HCT116 (cell line): ENCODE data around the gene MANSC4. TPM values are rescaled to one million over a fixed set of nuclear protein-coding genes. Genes with fewer than 3 reads are reported as not detected.

Experiments used
- ATAC-seq: fragments of 200-7000 bp; cut with Tn5 transposase; 2 replicates; pipeline ENCODE4 v1.9.1; 2020; ENCODE audit warnings: mild to moderate bottlenecking, moderate library complexity
- BruUV-seq: library from RNA; stranded (reverse); fragments of 400-500 nt; replicated peaks from 2 replicates; lab custom pipeline; 2021; lab: Mats Ljungman, UMichigan
- CTCF ChIA-PET: fragments of 300-600 bp; sonication (Branson Sonifier 250); formaldehyde crosslinking; loops from one replicate; lab custom pipeline; 2021; ENCODE audit warnings: antibody characterized with exemption; lab: Charles Lee
- POLR2A ChIA-PET: fragments of 300-600, 350-600 bp; sonication (Branson Sonifier 250); formaldehyde crosslinking; loops from one replicate; lab custom pipeline; 2021; ENCODE audit warnings: antibody characterized with exemption; lab: Charles Lee
- RAD21 ChIA-PET, 2 experiments: fragments of 300-600 bp; sonication (Branson Sonifier 250); formaldehyde crosslinking; loops; one replicate each; lab custom pipeline; 2023; ENCODE audit warnings: low total read pairs in 2 of 2; ENCODE audit not compliant: uncharacterized antibody in 2 of 2, unreplicated experiment in 2 of 2, low non-redundant PET in 1 of 2; lab: Charles Lee
- DNase-seq: peaks from one replicate; pipeline ENCODE4 v3.0.0-alpha.2; 2010; ENCODE audit warnings: low read depth, low spot score
- H2AFZ ChIP-seq: fragments of 200-600 bp; shearing (Covaris generic), sonication (generic); 2 replicates; pipeline ENCODE4 v1.6.1; 2017; ENCODE audit warnings: low read depth, mixed run types, mixed read lengths, antibody characterized with exemption, low read length; ENCODE audit not compliant: poor library complexity, severe bottlenecking
- H3K27ac ChIP-seq: 2 replicates; pipeline ENCODE4 v1.5.1; 2012; ENCODE audit warnings: low read depth, low read length
- H3K27me3 ChIP-seq: fragments of 200-600 bp; sonication (generic); 2 replicates; pipeline ENCODE4 v1.6.1; 2016; ENCODE audit warnings: mixed run types, low read length, mixed read lengths; ENCODE audit not compliant: insufficient read depth
- H3K36me3 ChIP-seq, 2 experiments: fragments of 200-500 bp in 1 of 2; fragments of 200-600 bp in 1 of 2; sonication (Bioruptor generic) in 1 of 2; sonication (generic) in 1 of 2; 2 replicates each; pipeline versions ENCODE4 v1.5.1 to v1.6.1; 2014 to 2016; ENCODE audit warnings: low read length in 2 of 2, inconsistent platforms in 1 of 2, mixed read lengths in 1 of 2, mixed run types in 1 of 2; ENCODE audit not compliant: insufficient read depth in 2 of 2, control insufficient read depth in 1 of 2
- H3K4me1 ChIP-seq, 2 experiments: fragments of 200-600 bp in 1 of 2; sonication (generic) in 1 of 2; 2 replicates each; pipeline versions ENCODE4 v1.5.1 to v1.6.1; 2012 to 2017; ENCODE audit warnings: low read length in 2 of 2, inconsistent platforms in 1 of 2, mild to moderate bottlenecking in 1 of 2, mixed read lengths in 1 of 2, mixed run types in 1 of 2, moderate library complexity in 1 of 2; ENCODE audit not compliant: insufficient read depth in 2 of 2, control insufficient read depth in 1 of 2
- H3K4me2 ChIP-seq: fragments of 200-600 bp; sonication (generic); 2 replicates; pipeline ENCODE4 v1.6.1; 2017; ENCODE audit warnings: mixed run types, low read length, mixed read lengths
- H3K4me3 ChIP-seq, 2 experiments: fragments of 200-600 bp in 1 of 2; sonication (generic) in 1 of 2; replicated peaks in 1 of 2; 2 replicates each; pipeline ENCODE4 v1.5.1; 2011 to 2016; ENCODE audit warnings: low read length in 2 of 2, control low read depth in 1 of 2, low read depth in 1 of 2, mild to moderate bottlenecking in 1 of 2, mixed read lengths in 1 of 2, mixed run types in 1 of 2
- H3K79me2 ChIP-seq: fragments of 200-600 bp; sonication (generic); 2 replicates; pipeline ENCODE4 v1.6.1; 2017; ENCODE audit warnings: mild to moderate bottlenecking, mixed run types, low read length, moderate library complexity, mixed read lengths; ENCODE audit not compliant: insufficient read depth
- H3K9ac ChIP-seq: fragments of 200-600 bp; sonication (generic); 2 replicates; pipeline ENCODE4 v1.6.1; 2016; ENCODE audit warnings: low read length, mixed read lengths
- H3K9me2 ChIP-seq: fragments of 200-600 bp; sonication (generic), shearing (Covaris generic); 2 replicates; pipeline ENCODE4 v1.6.1; 2017; ENCODE audit warnings: mixed run types, mild to moderate bottlenecking, moderate library complexity; ENCODE audit not compliant: insufficient read depth
- H3K9me3 ChIP-seq, 2 experiments: fragments of 200-500 bp in 1 of 2; fragments of 200-600 bp in 1 of 2; sonication (Bioruptor generic) in 1 of 2; sonication (generic) in 1 of 2; 2 replicates each; pipeline ENCODE4 v1.6.1; 2014 to 2017; ENCODE audit warnings: low read length in 2 of 2, mixed read lengths in 2 of 2, inconsistent platforms in 1 of 2, low read depth in 1 of 2, mild to moderate bottlenecking in 1 of 2, mixed run types in 1 of 2, moderate library complexity in 1 of 2; ENCODE audit not compliant: control insufficient read depth in 1 of 2, insufficient read depth in 1 of 2
- H4K20me1 ChIP-seq: fragments of 200-600 bp; sonication (generic), shearing (Covaris generic); 2 replicates; pipeline ENCODE4 v1.6.1; 2017; ENCODE audit warnings: mixed run types, mild to moderate bottlenecking, moderate library complexity; ENCODE audit not compliant: insufficient read depth
- CBX3 ChIP-seq: IDR thresholded peaks from 2 replicates; pipeline ENCODE4 v1.6.1; 2012; ENCODE audit warnings: low read depth
- EGR1 ChIP-seq: IDR thresholded peaks from 2 replicates; pipeline ENCODE4 v1.6.1; 2012; ENCODE audit warnings: low read depth
- ELF1 ChIP-seq: IDR thresholded peaks from 2 replicates; pipeline ENCODE4 v1.6.1; 2012; ENCODE audit warnings: low read depth, borderline replicate concordance
- EZH2 ChIP-seq: fragments of 200-600 bp; sonication (generic); IDR thresholded peaks from 2 replicates; pipeline ENCODE4 v1.6.1; 2017; ENCODE audit warnings: antibody characterized with exemption, mixed run types
- EZH2phosphoT487 ChIP-seq: fragments of 200-600 bp; IDR thresholded peaks from 2 replicates; pipeline ENCODE4 v1.6.1; 2018; ENCODE audit warnings: antibody characterized with exemption, borderline replicate concordance
- FOSL1 ChIP-seq: IDR thresholded peaks from 2 replicates; pipeline ENCODE4 v1.6.1; 2012; ENCODE audit warnings: low read depth
- JUND ChIP-seq: IDR thresholded peaks from 2 replicates; pipeline ENCODE4 v1.6.1; 2012
- MAX ChIP-seq: IDR thresholded peaks from 2 replicates; pipeline ENCODE4 v1.6.1; 2012
- REST ChIP-seq: IDR thresholded peaks from 2 replicates; pipeline ENCODE4 v1.6.1; 2012; ENCODE audit warnings: low read depth
- SIN3A ChIP-seq: IDR thresholded peaks from 2 replicates; pipeline ENCODE4 v1.6.1; 2012; ENCODE audit warnings: low read depth
- SP1 ChIP-seq: IDR thresholded peaks from 2 replicates; pipeline ENCODE4 v1.6.1; 2012; ENCODE audit warnings: low read depth
- SRF ChIP-seq: IDR thresholded peaks from 2 replicates; pipeline ENCODE4 v1.6.1; 2012; ENCODE audit warnings: low read depth
- TCF7L2 ChIP-seq: IDR thresholded peaks from 2 replicates; pipeline ENCODE4 v1.7.0; 2011; ENCODE audit warnings: borderline replicate concordance, inconsistent platforms; ENCODE audit not compliant: insufficient read depth, insufficient read length; ENCODE audit errors: extremely low read depth
- YY1 ChIP-seq: IDR thresholded peaks from 2 replicates; pipeline ENCODE4 v1.6.1; 2011; ENCODE audit warnings: low read length, low read depth, moderate library complexity, mild to moderate bottlenecking; ENCODE audit not compliant: insufficient replicate concordance; ENCODE audit errors: extremely low read depth
- ZBTB33 ChIP-seq: IDR thresholded peaks from 2 replicates; pipeline ENCODE4 v1.6.1; 2011; ENCODE audit warnings: mild to moderate bottlenecking, low read length, moderate library complexity; ENCODE audit not compliant: insufficient replicate concordance; ENCODE audit errors: extremely low read depth
- ZFX ChIP-seq: fragments of 450-650 bp; IDR thresholded peaks from 2 replicates; pipeline ENCODE4 v1.6.1; 2017
- ZNF274 ChIP-seq: fragments of 200-500 bp; sonication (Bioruptor generic); IDR thresholded peaks from 2 replicates; pipeline ENCODE4 v1.6.1; 2014; ENCODE audit warnings: mild to moderate bottlenecking, low read depth, low read length, inconsistent platforms
- intact Hi-C: fragments of 100-400 bp; cut with micrococcal nuclease; formaldehyde crosslinking; loops from 2 replicates; pipeline ENCODE4 v1.10.0; 2022
- total RNA-seq: library from RNA; stranded (reverse); gene quantifications from one replicate; pipeline ENCODE4 v1.2.1, GENCODE V29; 2021; ENCODE audit not compliant: unreplicated experiment

MANSC4 gene
- total RNA-seq, 1 experiment from 2014 or later = not detected

GRCh38 chr12:27730097-27730588, 49.9 kb downstream of the MANSC4 start:
- H3K9ac ChIP-seq = no peak overlapping the region
- H3K9me3 ChIP-seq = no peaks in the 10 kb centered on the region
- H3K4me1 ChIP-seq = no peaks in the 10 kb centered on the region
- no peak overlapping the region for H3K27ac ChIP-seq
- peaks cover 37% of the 10 kb centered on the region for H3K79me2 ChIP-seq
- RAD21 ChIA-PET = no interaction called here
- no peak overlapping the region for H2AFZ ChIP-seq
- CTCF ChIA-PET = no interaction called here
- no peak overlapping the region for H3K4me2 ChIP-seq
- no peak for ATAC-seq
- no peak overlapping the region for H3K4me3 ChIP-seq
- no peak for TF ChIP-seq REST
- TF ChIP-seq TCF7L2 = no peak
- no peak for TF ChIP-seq ZFX
- TF ChIP-seq CBX3 = no peak
- no peak for TF ChIP-seq FOSL1
- TF ChIP-seq ZBTB33 = no peak
- no peak for TF ChIP-seq SP1
- TF ChIP-seq EGR1 = no peak
- TF ChIP-seq YY1 = no peak
- TF ChIP-seq MAX = no peak
- TF ChIP-seq JUND = no peak
- TF ChIP-seq ELF1 = no peak
- TF ChIP-seq SIN3A = no peak
- TF ChIP-seq SRF = no peak
- TF ChIP-seq ZNF274 = no peak
- no peak for TF ChIP-seq EZH2
- no peak for TF ChIP-seq EZH2phosphoT487
- no peak for DNase-seq
- POLR2A ChIA-PET = no interaction called here
- H3K27me3 ChIP-seq = no peaks in the 10 kb centered on the region
- no TSS peak for BruUV-seq
- 0 out of 2 replicates have a peak, but pooled peaks cover 12% of the 10 kb centered on the region for H4K20me1 ChIP-seq
- no peaks in the 10 kb centered on the region for H3K9me2 ChIP-seq
- intact Hi-C loops = no loop called here
- peaks cover 5 to 11% of the 10 kb centered on the region in 2 experiments; a peak in 2 of 4 replicates for H3K36me3 ChIP-seq
